ENCODE results near the gene FAM3D.

The FAM3D gene

GRCh38 chr3:58620421-58620820, 46.2 kb downstream of the FAM3D start:
- Histone ChIP-seq H3K36me3 (ENCODE audit: insufficient read depth) (no peaks in the 10 kb centered on the region), H3K4me2 (no peak overlapping the region), H4K20me1 (ENCODE audit: insufficient read depth) (no peaks in the 10 kb centered on the region), H3K27ac (no peak overlapping the region), H3K4me1 (ENCODE audit: low read depth, poor library complexity, severe bottlenecking) (no peaks in the 10 kb centered on the region), H3K9ac (no peak overlapping the region), H3K4me3 (IDR thresholded peaks at IDR 0.05; ENCODE audit: insufficient read depth, low read depth, low read length) (no peak overlapping the region), H3K27me3 (ENCODE audit: insufficient read depth, low read depth) (no peaks in the 10 kb centered on the region), H3K79me2 (ENCODE audit: insufficient read depth, low read depth) (no peaks in the 10 kb centered on the region), H2AFZ (ENCODE audit: low read depth) (no peak overlapping the region)
- TF ChIP-seq CTCF (conservative IDR thresholded peaks at IDR 0.05; ENCODE audit: low read depth, low read length): no peak

GRCh38 chr3:58617338-58617761, 49.2 kb downstream of the FAM3D start:
- H3K4me3 ChIP-seq (IDR thresholded peaks at IDR 0.05; ENCODE audit: insufficient read depth, low read depth, low read length): no peak overlapping the region
- H4K20me1 ChIP-seq (ENCODE audit: insufficient read depth): no peaks in the 10 kb centered on the region
- TF ChIP-seq CTCF (conservative IDR thresholded peaks at IDR 0.05; ENCODE audit: low read depth, low read length): no peak
- no peaks in the 10 kb centered on the region for H3K27me3 ChIP-seq (ENCODE audit: insufficient read depth, low read depth)
- no peak overlapping the region for H3K4me2 ChIP-seq
- no peaks in the 10 kb centered on the region for H3K79me2 ChIP-seq (ENCODE audit: insufficient read depth, low read depth)
- no peaks in the 10 kb centered on the region for H3K36me3 ChIP-seq (ENCODE audit: insufficient read depth)
- H3K27ac ChIP-seq: no peak overlapping the region
- no peak overlapping the region for H2AFZ ChIP-seq (ENCODE audit: low read depth)
- H3K4me1 ChIP-seq (ENCODE audit: low read depth, poor library complexity, severe bottlenecking): no peaks in the 10 kb centered on the region
- no peak overlapping the region for H3K9ac ChIP-seq

GRCh38 chr3:58613236-58614132, 53.1 kb downstream of the FAM3D start:
- Histone ChIP-seq H3K79me2 (ENCODE audit: insufficient read depth, low read depth) (no peaks in the 10 kb centered on the region), H3K36me3 (ENCODE audit: insufficient read depth) (no peaks in the 10 kb centered on the region), H2AFZ (ENCODE audit: low read depth) (no peak overlapping the region), H3K4me3 (IDR thresholded peaks at IDR 0.05; ENCODE audit: insufficient read depth, low read depth, low read length) (no peak overlapping the region), H3K27me3 (ENCODE audit: insufficient read depth, low read depth) (no peaks in the 10 kb centered on the region), H3K4me1 (ENCODE audit: low read depth, poor library complexity, severe bottlenecking) (peaks cover 2% of the 10 kb centered on the region), H3K4me2 (no peak overlapping the region), H3K27ac (no peak overlapping the region), H3K9ac (no peak overlapping the region), H4K20me1 (ENCODE audit: insufficient read depth) (no peaks in the 10 kb centered on the region)
- TF ChIP-seq CTCF (conservative IDR thresholded peaks at IDR 0.05; ENCODE audit: low read depth, low read length): no peak

- Histone ChIP-seq H3K4me2 (no peak overlapping the region), H4K20me1 (ENCODE audit: insufficient read depth) (no peaks in the 10 kb centered on the region), H2AFZ (ENCODE audit: low read depth) (no peak overlapping the region), H3K4me1 (ENCODE audit: low read depth, poor library complexity, severe bottlenecking) (peaks cover 8% of the 10 kb centered on the region), H3K4me3 (IDR thresholded peaks at IDR 0.05; ENCODE audit: insufficient read depth, low read depth, low read length) (no peak overlapping the region), H3K79me2 (ENCODE audit: insufficient read depth, low read depth) (no peaks in the 10 kb centered on the region), H3K27ac (no peak overlapping the region), H3K9ac (no peak overlapping the region), H3K36me3 (ENCODE audit: insufficient read depth) (no peaks in the 10 kb centered on the region), H3K27me3 (ENCODE audit: insufficient read depth, low read depth) (no peaks in the 10 kb centered on the region)
- no peak for TF ChIP-seq CTCF (conservative IDR thresholded peaks at IDR 0.05; ENCODE audit: low read depth, low read length)
These were observed 53.7 kb downstream of the FAM3D start for GRCh38 chr3:58612830-58613229.
